ENCODE measurements around the gene ZNF443.
"Not testable (repeated sequence)": the region's sequence is repeated elsewhere in the genome, so short reads cannot be mapped to it uniquely, and the experiment has no call there.

Gene ZNF443

GRCh38 chr19:12482509-12482886 lies 41.7 kb upstream of the ZNF443 start:
- no peak for DNase-seq (ENCODE audit: extremely low read depth, insufficient read length)
- H3K27me3 ChIP-seq (replicated peaks; ENCODE audit: control insufficient read depth, insufficient read depth, low read length): no peaks in the 10 kb centered on the region
- TF ChIP-seq CTCF (IDR thresholded peaks at IDR 0.05; ENCODE audit: insufficient read depth, low read length, poor library complexity, severe bottlenecking): no peak
- no peak overlapping the region for H3K4me3 ChIP-seq (replicated peaks; ENCODE audit: low read depth, low read length)
- no peaks in the 10 kb centered on the region for H3K36me3 ChIP-seq (ENCODE audit: control insufficient read depth, insufficient read depth, low read length)

DNA sequence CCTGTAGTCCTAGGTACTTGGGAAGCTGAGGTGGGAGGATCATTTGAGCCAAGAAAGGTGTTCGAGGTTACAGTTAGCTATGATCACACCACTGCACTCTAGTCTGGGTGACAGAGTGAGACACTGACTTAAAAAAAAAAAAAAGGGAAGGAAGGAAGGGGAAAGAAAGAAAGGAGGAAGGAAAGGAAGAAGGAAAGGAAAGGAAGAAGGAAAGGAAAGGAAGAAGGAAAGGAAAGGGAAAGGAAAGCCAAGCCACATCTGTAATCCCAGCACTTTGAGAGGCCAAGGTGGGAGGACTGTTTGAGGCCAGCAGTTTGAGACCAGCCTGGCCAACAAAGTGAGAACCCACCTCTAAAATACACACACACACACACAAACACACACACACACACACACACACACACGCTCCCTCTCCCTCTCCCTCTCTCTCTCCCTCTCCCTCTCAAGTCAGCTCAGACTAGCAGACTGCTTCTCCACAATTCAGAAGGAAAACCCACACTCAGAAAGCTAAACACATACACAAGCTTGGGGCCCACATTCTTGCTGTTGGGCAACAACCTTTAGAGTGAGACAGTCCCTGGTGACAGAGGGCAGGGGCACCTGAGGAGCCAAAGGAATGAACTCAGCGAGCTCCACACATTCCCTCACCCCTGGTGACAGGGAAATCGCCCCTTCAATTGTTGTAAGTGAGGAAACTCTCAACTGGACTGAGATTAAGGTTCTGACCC lies 41.1 kb upstream of the ZNF443 start:
- no peak for TF ChIP-seq CTCF (IDR thresholded peaks at IDR 0.05; ENCODE audit: insufficient read depth, low read length, poor library complexity, severe bottlenecking)
- no peaks in the 10 kb centered on the region for H3K36me3 ChIP-seq (ENCODE audit: control insufficient read depth, insufficient read depth, low read length)
- H3K4me3 ChIP-seq (replicated peaks; ENCODE audit: low read depth, low read length): no peak overlapping the region
- no peaks in the 10 kb centered on the region for H3K27me3 ChIP-seq (replicated peaks; ENCODE audit: control insufficient read depth, insufficient read depth, low read length)
- DNase-seq (ENCODE audit: extremely low read depth, insufficient read length): no peak

GRCh38 chr19:12478234-12478941 lies 37.6 kb upstream of the ZNF443 start:
- H3K36me3 ChIP-seq (ENCODE audit: control insufficient read depth, insufficient read depth, low read length): no peaks in the 10 kb centered on the region
- no peak overlapping the region for H3K4me3 ChIP-seq (replicated peaks; ENCODE audit: low read depth, low read length)
- no peak for DNase-seq (ENCODE audit: extremely low read depth, insufficient read length)
- TF ChIP-seq CTCF (IDR thresholded peaks at IDR 0.05; ENCODE audit: insufficient read depth, low read length, poor library complexity, severe bottlenecking): no peak
- no peaks in the 10 kb centered on the region for H3K27me3 ChIP-seq (replicated peaks; ENCODE audit: control insufficient read depth, insufficient read depth, low read length)

DNA sequence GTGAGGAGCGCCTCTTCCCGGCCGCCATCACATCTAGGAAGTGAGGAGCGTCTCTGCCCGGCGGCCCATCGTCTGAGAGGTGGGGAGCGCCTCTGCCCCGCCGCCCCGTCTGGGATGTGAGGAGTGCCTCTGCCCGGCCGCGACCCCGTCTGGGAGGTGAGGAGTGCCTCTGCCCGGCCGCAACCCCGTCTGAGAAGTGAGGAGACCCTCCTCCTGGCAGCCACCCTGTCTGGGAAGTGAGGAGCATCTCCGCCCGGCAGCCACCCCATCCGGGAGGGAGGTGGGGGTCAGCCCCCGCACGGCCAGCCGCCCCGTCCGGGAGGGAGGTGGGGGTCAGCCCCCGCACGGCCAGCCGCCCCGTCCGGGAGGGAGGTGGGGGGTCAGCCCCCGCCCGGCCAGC lies 26.8 kb upstream of the ZNF443 start:
- not testable (repeated sequence) for H3K4me3 ChIP-seq (replicated peaks; ENCODE audit: low read depth, low read length); DNase-seq (ENCODE audit: extremely low read depth, insufficient read length); H3K36me3 ChIP-seq (ENCODE audit: control insufficient read depth, insufficient read depth, low read length); H3K27me3 ChIP-seq (replicated peaks; ENCODE audit: control insufficient read depth, insufficient read depth, low read length)

- Histone ChIP-seq H3K27me3 (replicated peaks; ENCODE audit: control insufficient read depth, insufficient read depth, low read length) (no peaks in the 10 kb centered on the region), H3K4me3 (replicated peaks; ENCODE audit: low read depth, low read length) (no peak overlapping the region), H3K36me3 (ENCODE audit: control insufficient read depth, insufficient read depth, low read length) (no peaks in the 10 kb centered on the region)
- DNase-seq (ENCODE audit: extremely low read depth, insufficient read length): no peak
- no peak for TF ChIP-seq CTCF (IDR thresholded peaks at IDR 0.05; ENCODE audit: insufficient read depth, low read length, poor library complexity, severe bottlenecking)
Measured at GRCh38 chr19:12465211-12465610, 24.4 kb upstream of the ZNF443 start.

DNA sequence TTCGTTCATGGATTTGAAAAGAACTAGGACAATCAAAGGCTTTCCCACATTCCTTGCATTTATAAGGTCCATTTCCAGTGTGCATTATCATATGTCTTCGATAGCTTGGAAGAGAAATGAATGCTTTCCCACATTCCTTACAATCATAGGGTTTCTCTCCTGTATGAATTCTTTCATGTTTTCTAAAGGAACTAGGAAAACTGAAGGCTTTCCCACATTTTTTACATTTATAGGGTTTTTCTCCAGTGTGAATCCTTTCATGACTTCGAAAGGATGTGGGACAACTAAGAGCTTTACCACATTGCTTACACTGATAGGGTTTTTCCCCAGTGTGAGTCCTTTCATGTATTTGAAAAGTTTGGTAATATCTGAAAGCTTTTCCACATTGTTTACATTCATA lies 23.9 kb upstream of the ZNF443 start:
- Histone ChIP-seq H3K4me3 (replicated peaks; ENCODE audit: low read depth, low read length) (no peak overlapping the region), H3K36me3 (ENCODE audit: control insufficient read depth, insufficient read depth, low read length) (no peaks in the 10 kb centered on the region), H3K27me3 (replicated peaks; ENCODE audit: control insufficient read depth, insufficient read depth, low read length) (no peaks in the 10 kb centered on the region)
- DNase-seq (ENCODE audit: extremely low read depth, insufficient read length): no peak
- no peak for TF ChIP-seq CTCF (IDR thresholded peaks at IDR 0.05; ENCODE audit: insufficient read depth, low read length, poor library complexity, severe bottlenecking)

GRCh38 chr19:12464139-12464538 lies 23.3 kb upstream of the ZNF443 start:
- H3K27me3 ChIP-seq (replicated peaks; ENCODE audit: control insufficient read depth, insufficient read depth, low read length): not testable (repeated sequence)

More at GRCh38 chr19:12464139-12464538, 23.3 kb upstream of the ZNF443 start:
- not testable (repeated sequence) for DNase-seq (ENCODE audit: extremely low read depth, insufficient read length); H3K4me3 ChIP-seq (replicated peaks; ENCODE audit: low read depth, low read length); H3K36me3 ChIP-seq (ENCODE audit: control insufficient read depth, insufficient read depth, low read length)

All from GM06990 (cell line).